Measurements from ENCODE around the gene CNEP1R1. TPM values are rescaled to one million over a fixed set of nuclear protein-coding genes. Genes with fewer than 3 reads are reported as not detected.
A peak's percentile ranks its signal among the peaks of the same experiment; 100 is the strongest.

Gene CNEP1R1
- total RNA-seq, 1 donor from 2014 or later = 29.4 TPM

- no peak for DNase-seq (ENCODE audit: low read depth)
Observed at GRCh38 chr16:50065241-50065623, 40.2 kb downstream of the CNEP1R1 start.

GRCh38 chr16:50065624-50066481, 40.8 kb downstream of the CNEP1R1 start, which contains the start of gene HEATR3:
TSS of gene HEATR3 (plus strand) at chr16:50065970. CDS start at chr16:50066132, 162 bp downstream.
- DNase-seq (ENCODE audit: low read depth) = peak; percentile 73

DNA sequence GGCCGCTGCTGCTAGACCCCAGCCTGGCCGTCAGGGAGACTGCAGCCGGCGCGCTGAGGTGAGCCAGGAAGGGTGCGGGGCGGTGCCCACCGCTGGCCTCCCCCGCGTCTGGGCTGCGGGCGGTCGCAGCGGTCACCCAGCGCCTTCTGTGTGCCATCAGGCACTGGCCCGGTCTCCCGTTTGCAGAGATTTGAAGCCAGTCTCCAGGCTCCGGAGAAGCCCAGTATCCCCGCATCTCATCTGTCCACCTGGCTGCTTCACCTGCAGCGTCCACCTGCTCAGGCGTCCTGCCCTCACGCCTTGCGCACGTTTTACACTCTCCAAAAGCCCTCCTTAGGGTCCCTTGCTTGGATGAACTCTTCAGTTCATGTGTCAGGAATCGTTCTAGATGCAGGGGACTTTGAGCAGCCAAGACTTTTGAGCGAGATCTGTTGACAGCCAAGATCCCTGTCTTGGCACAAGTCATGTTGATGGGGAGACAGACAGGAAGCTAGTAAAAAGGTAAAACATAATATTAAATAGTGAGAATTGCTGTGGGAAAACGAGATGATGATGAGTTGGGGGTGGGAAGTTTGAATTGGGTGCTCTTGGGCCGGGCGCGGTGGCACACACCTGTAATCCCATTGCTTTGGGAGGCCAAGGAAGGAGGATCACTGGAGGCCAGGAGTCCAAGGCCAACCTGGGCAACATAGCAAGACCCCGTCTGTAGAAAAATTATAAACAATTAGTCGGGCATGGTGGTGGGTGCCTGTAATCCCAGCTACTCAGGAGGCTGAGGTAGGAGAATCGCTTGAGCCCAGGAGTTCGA, 41.7 kb downstream of the CNEP1R1 start:
- no peak for DNase-seq (ENCODE audit: low read depth)

DNA sequence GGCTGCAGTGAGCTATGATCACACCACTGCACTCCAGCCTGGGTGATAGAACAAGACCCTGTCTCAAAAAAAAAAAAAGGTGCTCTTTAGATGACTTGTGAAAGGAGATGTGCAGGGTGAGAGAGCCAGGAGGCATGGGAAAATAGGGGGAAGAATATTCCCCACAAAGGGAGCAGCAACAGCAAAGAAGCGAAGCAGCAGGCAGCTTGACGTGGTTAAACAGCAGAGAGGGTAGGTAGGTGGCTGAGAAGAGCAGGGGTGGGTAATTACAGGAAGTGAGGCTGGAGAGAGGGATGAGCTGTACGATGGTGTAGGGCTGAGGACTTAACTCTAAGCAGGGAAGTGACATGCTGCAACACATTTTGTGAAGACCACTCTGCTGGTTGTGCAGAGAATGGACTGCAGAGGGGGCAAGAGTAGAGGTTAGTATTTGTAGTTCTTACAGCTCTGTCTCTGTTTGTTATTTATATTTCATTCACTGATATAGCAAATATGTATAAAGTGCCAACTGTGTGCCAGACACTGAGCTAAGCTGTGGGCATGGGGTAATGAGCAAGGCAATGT, 42.3 kb downstream of the CNEP1R1 start:
- DNase-seq (ENCODE audit: low read depth) = peak; percentile 53

DNA sequence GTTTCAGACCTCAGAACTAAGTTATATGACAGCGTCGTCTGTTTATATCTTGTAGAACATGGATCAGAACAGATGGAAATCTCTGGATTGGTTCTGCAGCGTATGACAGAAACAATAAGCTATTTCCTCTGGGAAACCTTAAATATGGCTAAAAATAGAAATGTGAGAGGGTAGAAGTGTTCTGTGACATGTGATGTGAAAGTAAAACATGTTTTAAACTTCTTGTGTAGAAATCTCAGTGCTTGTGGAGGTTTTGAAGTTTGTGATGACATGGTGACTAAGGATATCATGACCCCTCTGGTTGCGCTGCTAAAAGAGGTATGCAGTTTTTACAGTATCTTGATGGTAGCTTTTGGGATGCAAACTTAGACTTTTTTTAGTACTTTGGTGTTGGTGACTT, 43.5 kb downstream of the CNEP1R1 start:
- DNase-seq (ENCODE audit: low read depth) = no peak

DNA sequence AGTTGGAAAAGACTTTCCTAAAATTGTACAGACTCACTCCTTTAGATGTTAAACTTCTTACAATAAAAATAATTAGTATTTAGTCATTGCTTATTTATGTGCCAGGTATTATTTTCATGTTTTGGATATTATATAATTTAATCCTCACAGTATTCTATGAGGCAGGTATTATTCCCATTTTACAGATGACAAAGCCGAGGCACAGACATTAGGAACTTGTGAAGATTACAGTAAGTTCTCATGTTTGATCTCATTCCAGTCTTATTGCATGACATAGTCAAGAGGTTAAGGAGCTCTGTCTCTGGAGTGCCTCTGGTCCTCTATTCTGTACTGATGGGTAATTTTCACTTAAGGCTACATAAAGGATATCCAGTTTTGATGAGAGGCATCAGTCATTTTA, 44.0 kb downstream of the CNEP1R1 start:
- DNase-seq (ENCODE audit: low read depth) = no peak

DNA sequence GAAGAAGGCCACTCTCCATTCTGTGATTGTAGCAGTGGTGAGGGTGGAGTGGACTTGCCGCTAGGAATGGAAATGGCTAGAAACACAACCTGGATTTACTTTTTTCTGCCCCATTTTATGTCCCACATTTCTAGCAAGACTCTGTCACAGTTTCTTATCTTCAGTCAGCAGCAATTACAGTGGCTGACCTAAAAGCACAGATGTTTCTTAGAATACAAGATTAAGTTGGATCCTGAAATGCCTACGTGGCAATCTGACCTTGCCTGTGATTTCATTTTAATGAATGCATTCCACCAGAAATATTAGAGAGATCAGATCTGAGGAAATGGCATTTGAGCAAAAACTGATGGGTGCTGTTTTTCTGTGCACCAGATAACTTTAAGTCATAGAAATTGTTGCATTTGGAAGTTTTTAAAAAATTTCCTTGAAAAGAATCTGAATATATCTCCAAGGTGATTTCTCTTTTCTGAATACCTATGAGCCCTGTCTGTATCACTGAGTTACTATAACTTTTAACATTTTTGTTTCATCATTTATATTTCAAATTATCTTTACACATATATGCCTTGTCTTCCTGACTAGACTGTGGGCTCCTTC, 46.1 kb downstream of the CNEP1R1 start:
- no peak for DNase-seq (ENCODE audit: low read depth)

DNA sequence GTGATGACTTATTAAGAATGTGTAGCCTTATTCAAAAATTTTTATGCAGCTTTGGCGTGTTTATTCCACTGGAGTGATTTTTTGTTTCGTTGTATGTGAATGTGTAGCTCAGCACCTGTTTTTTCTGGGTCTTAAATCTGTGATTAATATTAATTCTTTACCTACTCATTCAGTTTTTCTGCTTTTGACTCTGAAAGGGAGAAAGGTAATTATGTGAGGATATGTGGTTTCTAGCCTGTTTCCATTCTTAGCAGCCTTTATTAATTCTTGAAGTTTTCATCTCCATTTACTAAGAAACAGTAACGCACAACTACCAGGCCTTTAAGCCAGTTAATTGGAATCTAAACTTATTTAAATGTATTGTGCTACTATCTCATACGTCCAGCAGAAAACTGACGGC, 47.7 kb downstream of the CNEP1R1 start:
- DNase-seq (ENCODE audit: low read depth) = no peak

GRCh38 chr16:50079397-50080140, 54.5 kb downstream of the CNEP1R1 start:
- no peak for DNase-seq (ENCODE audit: low read depth)

- no peak for DNase-seq (ENCODE audit: low read depth)
Observed at GRCh38 chr16:50081428-50082018, 56.5 kb downstream of the CNEP1R1 start.

DNA sequence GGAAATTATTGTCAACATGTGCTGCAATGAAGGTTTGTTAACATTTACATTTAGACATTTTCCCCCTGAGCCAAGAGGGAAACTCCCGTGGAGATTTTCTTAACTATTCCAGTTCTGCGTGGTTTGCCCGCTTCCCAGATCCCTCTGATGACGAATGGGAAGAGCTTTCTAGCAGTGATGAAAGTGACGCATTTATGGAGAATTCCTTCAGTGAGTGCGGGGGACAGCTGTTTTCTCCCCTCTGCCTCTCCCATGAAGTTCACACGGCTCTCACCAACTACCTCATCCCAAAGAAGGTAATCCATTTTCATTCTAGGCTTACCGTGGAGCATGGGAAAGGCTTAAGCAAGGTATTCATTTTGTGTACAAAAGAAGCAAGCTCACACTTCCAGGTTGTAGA, 59.0 kb downstream of the CNEP1R1 start:
- DNase-seq (ENCODE audit: low read depth) = no peak

DNA sequence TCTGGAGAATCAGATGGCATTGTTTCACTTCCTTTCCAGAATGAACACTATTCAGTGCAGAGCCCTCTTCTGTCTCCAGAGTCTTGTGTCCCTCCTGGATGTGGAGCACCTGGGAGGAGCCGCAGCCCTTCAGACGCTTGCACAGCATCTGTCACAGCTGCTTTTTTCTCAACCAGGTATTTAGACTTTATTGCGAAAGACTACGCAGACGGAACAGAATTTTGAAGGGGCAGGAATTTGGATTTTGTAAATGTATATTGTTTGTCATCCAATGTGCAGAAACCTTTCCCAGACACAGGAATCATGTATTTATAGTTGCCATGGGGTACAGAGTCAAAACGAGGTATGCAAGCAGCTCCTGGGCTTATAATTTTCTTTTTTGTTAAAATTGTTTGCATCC, 61.2 kb downstream of the CNEP1R1 start:
- DNase-seq (ENCODE audit: low read depth) = no peak

Other genes with a start within 250 kb of the CNEP1R1 start
- gene ZNF423, start 169.1 kb upstream of the CNEP1R1 start, total RNA-seq = 0.17 and 0.35 TPM in 2 replicates
- gene HEATR3, start 40.7 kb downstream of the CNEP1R1 start, total RNA-seq = 21.5 and 46.4 TPM in 2 replicates
- gene TENT4B, start 128.1 kb downstream of the CNEP1R1 start, total RNA-seq = 10.3 and 11.8 TPM in 2 replicates
- gene ADCY7, start 241.3 kb downstream of the CNEP1R1 start, total RNA-seq = 30.9 and 48.8 TPM in 2 replicates

Measured in renal cortical epithelial cell (primary cell).